HG02678 (cell line): ENCODE data around the gene PLXNB1.

Source experiments
- ATAC-seq: cut with Tn5 transposase; IDR thresholded peaks from one replicate; pipeline ENCODE4 v1.9.1; 2021; ENCODE audit warnings: mild to moderate bottlenecking, moderate library complexity; ENCODE audit not compliant: unreplicated experiment

PLXNB1 gene

GRCh38 chr3:48433472-48434118, 3.7 kb upstream of the PLXNB1 start:
- ATAC-seq, result no peak

DNA sequence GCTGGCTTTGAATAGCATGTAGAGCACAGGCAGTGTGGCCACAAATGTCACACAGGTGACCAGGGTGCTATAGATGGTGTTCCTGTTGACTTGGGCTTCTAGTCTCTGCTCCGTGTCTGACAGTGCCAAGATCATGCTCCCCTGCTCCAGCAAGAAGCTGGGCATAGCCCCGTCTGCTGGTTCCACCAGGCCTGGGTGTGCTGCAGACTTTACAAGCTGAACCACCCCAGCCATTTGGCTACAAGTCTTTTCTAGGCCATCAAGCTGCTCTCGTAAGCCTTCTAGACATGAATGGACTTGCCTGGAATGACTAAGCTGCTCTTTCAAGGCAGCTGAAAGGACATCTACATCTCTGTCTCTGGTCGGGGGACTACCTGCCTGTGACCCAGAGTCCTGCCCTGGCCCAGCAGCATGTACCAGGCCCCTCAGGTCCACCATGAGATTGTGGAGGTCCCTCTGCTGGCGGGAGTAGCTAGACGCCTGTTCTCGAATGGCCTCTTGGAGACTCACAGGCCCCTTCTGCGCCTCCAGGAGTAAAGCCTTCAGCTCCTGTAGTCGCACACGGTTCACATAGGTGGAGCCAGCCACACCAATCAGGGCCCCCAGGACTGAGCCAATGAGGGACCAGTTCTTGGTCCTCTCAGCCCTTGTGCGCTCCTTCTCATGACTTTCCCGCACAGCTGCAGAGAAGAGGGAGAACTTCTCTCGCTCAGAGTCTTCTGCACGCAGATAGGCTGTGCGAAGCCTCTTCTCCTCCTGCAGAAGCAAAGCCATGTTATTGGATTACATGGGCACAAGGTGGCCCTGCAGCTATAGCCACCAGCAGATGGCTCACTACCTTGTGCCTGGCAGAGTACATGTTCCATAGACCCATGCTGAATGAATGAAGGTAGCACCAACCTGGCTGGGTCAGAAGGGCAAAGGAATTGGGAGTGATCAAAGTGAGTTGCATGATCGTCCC, 2.8 kb upstream of the PLXNB1 start:
- no peak for ATAC-seq

DNA sequence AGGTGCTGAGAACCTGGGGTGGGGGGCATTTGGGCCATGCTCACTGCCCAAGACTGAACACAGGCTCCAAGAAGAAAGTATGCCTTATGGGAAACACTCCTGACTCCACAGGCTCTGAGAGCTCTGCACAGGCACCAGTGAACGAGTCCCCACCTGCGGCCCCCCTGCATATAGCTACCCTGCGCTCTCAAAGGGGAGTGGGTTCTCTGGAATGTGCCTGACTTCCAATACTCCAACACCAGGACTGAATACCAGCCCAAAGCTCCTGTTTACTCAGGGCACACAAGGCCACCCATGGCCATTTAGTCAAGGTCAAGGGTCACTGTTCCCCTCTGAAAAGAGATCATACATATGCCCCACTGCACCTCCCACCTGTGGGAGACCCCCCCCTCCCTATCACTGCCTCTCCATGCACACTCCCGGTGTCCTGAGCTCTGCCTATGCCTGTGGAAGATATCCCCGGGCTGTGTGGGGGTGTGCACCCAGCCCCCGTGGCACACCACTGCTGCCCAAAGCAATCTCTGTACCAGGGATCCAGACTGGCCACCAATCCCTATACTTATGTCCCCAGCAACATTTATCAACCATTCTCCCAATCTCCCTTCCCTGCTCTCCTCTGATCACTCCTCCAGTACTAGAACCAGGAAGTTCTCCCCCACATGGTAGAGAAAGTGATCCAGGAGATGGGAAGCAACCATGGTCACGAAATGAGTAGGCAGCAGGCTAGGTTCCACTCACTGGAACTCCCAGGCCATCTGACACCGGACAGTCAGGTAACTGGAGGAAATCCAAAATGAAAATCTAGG, 1.5 kb upstream of the PLXNB1 start:
- no peak for ATAC-seq

- ATAC-seq, result no peak
Observed at GRCh38 chr3:48430708-48431101, 819 bp upstream of the PLXNB1 start.

DNA sequence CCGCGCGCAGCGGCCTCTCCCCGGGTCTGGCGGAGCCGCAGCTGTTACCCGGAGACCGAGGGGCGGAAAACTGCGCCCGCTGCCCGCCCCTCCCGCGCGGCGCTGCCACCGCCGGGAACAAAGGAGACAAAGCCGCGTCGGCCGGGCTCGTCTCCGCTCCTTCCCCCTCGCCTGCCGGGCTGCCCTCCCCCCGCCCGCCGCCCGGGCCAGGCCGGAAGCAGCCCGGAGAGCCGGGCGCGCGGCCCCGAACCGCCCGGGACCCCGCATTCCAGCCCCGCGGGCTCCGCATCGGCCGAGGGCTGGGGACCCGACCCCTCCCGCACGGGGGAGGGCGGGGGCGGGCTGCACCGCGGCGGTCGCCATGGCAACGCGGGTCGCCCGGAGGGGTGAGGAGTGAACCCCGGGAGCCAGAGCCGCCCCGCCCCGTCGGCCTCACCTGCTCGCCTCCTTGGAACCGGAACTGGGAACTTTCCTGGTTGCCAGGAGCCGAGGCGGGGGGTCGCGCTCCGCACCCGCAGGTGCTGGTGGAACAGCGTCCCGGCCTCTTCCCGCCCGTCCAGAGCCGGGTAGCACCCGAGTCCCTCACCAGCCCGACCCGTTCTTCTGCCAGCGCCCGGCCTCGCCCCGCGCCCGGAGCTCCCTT, 448 bp downstream of the PLXNB1 start:
- no peak for ATAC-seq

DNA sequence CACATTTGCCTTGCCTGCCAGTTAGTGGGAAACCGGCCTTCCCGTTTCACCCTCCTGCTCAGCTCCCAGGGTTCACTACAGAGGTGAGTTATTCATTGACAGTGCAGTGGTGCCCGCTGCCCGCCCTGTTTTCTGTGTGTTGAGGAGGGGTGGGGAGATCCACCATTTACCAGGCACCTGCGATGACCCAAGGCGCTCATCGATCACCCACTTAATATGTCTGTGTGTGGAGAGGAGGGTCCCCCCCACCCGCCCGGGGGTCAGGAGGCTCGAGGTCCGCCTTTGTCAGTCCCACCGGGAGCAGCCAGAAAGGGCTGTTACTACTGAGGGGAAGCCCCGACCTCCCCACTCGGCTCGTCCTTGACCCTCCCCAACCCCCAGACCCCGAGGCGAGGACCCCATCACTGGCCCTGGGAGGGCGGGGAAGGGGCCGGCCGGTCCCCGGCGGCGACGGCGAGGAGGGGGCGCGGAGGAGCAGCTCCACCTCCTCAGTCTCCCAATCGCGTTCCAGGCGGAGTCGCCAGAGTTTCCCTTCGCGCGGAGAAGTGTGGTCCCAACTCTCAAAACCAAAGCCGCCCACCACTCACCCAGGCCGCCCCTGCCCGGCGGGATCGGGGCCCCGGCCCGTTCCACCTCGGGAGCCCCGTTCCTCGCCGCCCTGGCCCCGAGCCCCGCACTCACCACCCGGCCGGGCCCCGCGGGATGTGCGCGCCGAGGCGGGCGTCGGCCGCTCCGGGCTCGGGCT, 1.1 kb downstream of the PLXNB1 start:
- no peak for ATAC-seq

- ATAC-seq, result no peak
Observed at GRCh38 chr3:48428088-48428571, 1.8 kb downstream of the PLXNB1 start.

- ATAC-seq, result no peak
Observed at GRCh38 chr3:48427630-48427962, 2.3 kb downstream of the PLXNB1 start.

GRCh38 chr3:48426944-48427629, 2.8 kb downstream of the PLXNB1 start:
- no peak for ATAC-seq

- no peak for ATAC-seq
Observed at GRCh38 chr3:48426401-48426909, 3.4 kb downstream of the PLXNB1 start.

GRCh38 chr3:48425281-48425812, 4.5 kb downstream of the PLXNB1 start:
- no peak for ATAC-seq

- ATAC-seq, result no peak
Observed at GRCh38 chr3:48423883-48424695, 5.8 kb downstream of the PLXNB1 start.

DNA sequence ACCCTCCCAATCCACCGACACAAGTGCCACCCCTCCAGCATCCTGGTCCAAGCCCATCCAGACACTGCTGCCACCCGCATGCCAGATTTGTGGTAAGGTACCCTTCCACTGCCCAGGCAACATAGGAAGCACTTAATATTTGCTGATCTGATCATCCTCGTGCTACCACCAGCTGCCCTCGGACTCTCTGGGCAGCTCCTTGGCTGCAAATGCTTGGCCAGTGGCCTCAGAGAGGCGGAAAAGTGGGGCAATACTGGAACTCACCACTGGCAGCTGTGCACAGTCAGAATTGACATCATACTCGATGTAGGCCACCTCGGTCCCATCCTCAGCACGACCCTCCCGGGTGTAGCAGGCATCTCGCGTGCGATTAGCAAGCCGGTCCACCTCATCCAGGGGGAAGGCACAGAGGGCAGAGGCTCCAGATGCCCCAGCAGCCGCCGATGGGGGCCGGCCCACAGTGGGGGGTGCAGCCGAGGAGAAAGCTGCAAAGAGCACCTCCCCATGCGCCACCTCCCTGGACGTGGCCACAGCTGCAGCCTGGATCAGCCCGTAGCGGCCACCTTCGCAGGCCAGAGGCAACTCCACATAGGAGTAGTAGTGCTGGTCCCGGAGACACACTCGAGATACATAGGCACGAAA, 6.5 kb downstream of the PLXNB1 start:
- no peak for ATAC-seq

- no peak for ATAC-seq
Observed at GRCh38 chr3:48422681-48423080, 7.2 kb downstream of the PLXNB1 start.

GRCh38 chr3:48422272-48422671, 7.6 kb downstream of the PLXNB1 start:
- no peak for ATAC-seq

DNA sequence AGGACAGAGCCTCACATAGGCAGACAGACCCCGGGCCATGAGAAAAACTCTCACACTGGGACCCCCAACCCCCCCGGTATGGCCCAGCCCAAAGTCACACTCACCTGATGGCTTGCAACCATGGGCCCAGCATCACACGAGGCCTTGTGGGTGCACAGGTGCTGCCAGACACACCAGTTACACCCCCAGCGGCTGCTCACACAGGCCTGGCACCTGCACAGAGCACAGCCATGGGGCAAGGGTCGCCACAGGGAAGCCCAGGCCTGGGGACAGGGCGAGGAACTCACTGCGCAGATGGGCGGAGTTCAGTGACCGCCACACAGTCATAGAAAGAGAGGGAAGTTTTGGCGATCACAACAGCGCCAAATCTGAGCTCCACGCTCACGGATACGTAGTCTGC, 9.3 kb downstream of the PLXNB1 start:
- no peak for ATAC-seq

DNA sequence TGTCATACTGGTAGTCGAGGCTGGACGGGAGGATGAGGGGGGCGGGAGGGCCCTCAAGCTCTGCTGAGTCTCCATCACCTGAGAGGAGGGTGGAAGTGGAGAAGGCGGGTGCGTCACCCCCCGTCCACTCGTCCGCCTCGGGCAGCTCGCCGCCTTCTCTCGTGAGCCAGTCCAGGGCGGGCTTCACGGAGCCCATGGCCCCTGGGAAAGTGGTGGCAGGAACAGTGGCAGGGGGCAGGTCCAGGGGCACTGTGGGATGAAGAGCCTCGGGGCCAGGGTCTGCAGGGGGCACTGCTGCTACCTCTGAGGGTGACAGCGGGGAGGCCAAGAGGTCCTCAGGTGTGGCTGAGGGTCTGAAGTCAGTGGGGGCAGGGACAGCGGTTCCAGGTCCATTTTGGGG, 10.3 kb downstream of the PLXNB1 start:
- ATAC-seq, result no peak

DNA sequence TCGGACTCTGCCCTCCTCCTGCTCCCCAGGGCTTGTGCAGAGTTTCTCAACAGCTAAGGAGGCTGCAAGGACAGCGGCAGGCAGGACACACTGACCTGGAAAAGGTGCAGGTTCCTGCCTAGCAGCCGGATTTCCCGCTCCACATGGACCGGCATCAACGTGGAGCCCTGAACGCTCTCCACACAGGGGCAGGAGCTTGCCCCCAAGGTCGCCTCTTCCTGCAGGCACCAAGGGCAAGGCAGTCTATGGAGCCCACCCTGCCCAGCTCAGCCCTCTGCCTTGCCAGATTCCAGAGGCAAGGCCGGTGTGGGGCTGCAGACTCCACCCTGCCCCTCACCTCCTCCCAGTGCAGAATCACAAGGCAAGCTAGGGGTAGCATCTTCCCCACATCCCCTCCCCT, 10.7 kb downstream of the PLXNB1 start:
- no peak for ATAC-seq
